CD4-positive, alpha-beta T cell treated with Interleukin-6 for 4 hours (primary cell): ENCODE measurements around the gene ABCA2.
"Not testable (repeated sequence)": the region's sequence is repeated elsewhere in the genome, so short reads cannot be mapped to it uniquely, and the experiment has no call there.

ENCODE experiments used
- DNase-seq: peaks from one replicate; pipeline ENCODE4 v3.0.0-alpha.2; 2020; ENCODE audit warnings: mixed read lengths

Gene ABCA2

DNA sequence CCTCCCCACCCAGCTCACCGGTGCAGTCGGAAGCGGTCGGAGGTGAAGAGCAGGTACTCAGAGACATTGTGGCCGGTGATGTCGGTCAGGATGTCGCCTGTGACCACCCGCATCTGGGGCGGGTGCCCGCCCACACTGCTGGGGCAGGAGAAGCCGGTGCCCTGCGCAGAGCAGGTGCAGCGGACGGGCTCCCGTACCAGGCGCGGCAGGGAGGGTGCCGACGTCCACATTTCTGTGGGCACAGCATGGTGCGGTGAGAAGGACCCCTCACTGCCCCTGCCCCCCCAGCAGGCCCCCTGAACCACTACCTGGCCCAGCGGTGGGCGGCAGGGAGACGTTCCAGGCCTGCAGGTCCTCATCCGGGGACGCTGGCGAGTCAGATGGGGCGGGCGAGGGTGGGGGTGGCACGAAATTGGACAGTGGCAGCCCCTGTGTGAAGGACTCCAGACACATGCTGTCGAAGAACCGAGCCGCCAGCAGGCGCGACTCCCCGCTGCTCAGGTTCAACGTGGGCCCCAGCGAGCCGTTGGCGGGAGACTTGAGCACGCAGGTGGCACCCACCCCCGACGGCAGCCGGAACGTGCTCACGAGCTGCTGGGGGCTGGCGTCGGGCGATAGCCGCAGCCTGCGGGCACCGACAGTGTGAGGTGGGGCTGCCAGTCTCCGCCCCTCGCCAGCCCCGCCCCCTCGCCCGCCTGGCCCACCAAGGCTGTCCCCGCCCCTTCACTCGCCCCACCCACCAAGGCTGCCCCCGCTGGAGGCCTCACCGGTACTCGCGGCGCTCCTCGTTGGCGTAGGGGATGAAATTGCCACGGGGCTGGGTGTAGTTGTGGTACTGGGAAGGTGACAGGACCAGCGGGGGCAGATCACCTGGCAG is 15.1 kb downstream of the ABCA2 start:
- DNase-seq: no peak

GRCh38 chr9:137011907-137012675 is 15.9 kb downstream of the ABCA2 start:
- DNase-seq: no peak

DNA sequence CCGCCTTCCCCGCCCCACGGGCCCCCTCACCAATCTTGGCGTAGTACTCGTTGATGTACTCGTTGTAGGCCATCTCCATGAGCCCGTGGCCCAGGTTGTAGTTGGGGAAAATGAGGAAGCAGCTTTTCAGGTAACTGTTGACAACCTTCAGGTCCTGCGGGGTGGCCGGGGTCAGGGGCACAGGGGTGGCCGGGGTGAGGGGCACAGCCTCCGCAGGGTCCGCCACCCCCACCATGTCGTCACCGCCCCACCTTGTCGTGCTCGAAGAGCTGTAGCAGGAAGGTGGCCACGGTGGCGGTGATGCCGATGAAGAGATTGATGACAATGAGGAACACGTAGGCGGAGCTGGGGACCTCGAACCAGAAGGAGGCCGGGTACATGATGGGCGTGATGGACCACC is 16.9 kb downstream of the ABCA2 start:
- no peak for DNase-seq

DNA sequence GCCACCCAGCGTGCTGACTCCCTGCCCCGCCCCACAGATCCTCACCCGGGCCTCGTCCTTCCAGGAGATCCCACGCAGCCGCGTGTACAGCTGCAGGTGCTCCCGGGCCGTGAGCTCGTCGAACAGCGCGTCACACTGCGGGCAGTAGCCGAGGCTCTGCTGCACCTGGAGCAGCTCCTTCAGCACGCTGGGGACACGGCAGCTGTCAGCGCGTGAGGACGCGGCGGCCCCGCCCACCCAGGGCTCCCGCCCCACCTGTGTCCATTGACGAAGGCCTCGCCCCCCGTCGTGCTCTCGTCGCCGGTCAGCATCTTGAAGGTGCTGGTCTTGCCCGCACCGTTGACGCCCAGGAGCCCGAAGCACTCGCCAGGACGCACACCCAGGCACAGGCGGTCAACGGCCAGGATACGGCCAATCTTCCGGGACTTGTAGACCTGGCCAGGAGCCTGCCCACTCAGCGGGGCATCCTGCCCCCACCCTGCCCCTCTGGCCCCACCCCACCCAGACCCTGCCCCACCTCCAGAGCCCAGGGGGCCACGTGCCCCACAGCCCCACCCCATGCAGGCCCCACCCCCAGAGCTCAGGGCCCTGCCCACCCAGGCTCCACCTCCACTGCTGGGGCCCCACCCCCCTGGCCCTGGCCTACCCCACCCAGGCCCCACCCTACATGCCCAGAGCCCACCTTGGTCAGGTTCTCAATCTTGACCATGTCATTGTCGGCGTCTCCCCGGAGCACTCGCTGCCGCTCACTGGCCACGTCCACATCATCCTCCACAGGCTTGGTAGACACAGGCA is 17.9 kb downstream of the ABCA2 start:
- no peak for DNase-seq

GRCh38 chr9:137009217-137009616 is 18.8 kb downstream of the ABCA2 start:
- DNase-seq: no peak

GRCh38 chr9:137008312-137008711 is 19.7 kb downstream of the ABCA2 start:
- no peak for DNase-seq

- DNase-seq: no peak
Measured at GRCh38 chr9:137007816-137008270, 20.2 kb downstream of the ABCA2 start.

GRCh38 chr9:137007108-137007815 is 20.8 kb downstream of the ABCA2 start:
- no peak for DNase-seq

DNA sequence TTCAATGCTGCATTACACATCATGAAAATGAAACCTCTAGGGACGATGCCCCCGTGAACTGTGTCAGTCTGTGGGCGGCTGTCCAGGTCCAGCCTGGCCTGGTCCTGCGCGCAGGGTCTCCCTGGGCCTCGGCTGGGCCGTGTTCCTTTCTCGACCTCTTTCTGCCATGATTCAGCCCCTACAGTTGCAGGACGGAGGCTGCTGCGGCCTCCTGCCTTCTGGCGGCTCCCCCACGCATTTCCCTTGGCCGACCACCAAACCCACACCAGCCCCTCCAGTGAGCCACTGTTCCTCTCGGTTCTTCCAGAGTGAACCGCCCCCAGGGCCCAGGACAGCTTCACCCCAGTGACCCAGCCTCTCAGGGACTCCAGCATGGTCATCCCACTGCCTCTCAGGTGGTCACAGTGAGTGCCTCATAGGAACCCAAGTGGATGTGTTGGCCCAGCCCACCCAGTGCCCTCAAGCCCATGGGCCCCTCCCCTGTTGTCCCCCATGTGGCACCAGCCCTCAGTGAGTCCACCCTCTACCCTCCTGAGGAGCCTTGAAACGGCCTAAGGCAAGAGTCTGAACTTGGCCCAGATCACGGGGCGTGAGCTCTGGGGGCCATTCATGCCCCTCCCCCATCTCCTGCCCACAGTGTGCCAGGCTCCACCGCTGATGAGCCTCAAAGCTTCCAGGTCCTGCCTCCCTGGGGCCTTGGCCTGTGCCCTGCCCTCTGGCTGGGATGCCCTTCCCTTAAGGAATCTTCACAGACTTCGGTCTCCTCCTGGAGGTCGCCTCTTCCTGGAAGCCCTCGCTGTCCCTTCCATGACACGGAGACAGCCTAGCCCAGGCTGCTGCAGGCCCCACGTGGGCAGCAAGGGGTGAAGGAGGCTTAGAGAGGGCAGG is 21.7 kb downstream of the ABCA2 start:
- DNase-seq: no peak

DNA sequence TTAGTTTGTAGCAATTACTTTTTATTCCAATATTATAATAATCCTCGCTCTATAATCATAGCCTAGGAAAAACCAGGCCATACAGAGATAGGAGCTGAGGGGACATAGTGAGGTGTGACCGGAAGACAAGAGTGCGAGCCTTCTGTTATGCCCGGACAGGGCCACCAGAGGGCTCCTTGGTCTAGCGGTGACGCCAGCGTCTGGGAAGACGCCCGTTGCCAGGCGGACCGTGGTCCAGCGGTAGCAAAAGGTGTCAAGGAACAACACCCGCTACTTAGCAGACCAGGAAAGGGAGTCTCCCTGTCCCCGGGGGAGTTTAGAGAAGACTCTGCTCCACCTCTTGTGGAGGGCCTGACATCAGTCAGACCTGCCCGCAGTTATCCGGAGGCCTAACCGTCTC is 23.8 kb downstream of the ABCA2 start:
- DNase-seq: not testable (repeated sequence)

DNA sequence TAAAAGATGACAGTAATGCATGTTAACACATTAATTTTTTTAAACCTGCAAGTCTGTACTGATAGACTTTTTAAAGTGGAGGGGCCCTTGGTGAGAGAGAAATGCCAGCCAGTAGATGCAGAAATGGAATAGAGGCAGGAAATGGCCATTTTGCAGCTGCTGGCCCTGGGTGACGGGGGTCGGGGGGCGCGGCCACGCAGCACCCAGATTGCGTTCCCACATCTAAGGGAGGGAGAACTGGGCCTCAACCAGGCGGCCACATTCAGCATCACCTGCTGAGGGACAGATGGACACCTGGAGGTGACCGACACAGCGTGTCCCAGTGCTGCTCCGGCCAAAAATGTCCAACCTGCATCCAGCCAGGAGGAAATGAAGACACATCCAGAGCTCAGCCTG is 25.4 kb downstream of the ABCA2 start:
- no peak for DNase-seq

- no peak for DNase-seq
Measured at GRCh38 chr9:137001857-137002645, 26.0 kb downstream of the ABCA2 start.

DNA sequence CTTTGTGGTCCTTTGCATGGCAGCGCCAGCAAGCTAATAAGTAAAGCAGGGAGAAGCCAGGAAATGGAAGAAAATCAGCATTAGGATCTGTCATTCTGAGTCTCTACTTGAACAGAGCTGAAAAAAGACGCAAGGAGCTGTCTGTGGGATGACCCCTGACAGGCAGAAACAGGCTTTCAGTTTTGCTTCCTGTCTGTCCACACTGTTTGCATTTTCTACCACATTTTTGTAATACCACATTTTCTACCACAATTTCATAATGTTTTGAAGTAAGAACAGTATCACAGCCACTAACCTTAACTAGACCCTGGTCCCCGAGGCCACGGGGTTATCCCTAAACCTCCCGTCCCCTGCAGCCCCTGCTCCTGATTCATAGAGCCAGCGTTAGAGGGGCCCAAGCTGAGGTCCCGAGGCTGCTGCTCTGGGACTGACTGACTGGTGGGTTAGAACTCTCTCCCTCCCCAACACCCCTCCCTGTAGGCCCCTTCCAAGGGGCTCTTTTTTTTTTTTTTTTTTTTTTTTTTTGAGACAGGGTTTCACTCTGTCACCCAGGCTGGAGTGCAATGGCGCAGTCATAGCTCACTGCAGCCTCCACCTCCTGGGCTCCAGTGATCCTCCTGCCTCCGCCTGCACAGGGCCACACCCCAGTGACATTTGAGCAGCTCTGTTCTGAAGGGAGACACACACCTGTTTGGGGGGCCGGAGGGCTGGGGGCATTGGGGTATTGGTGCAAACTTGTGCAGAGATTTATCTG is 27.7 kb downstream of the ABCA2 start:
- DNase-seq: no peak

DNA sequence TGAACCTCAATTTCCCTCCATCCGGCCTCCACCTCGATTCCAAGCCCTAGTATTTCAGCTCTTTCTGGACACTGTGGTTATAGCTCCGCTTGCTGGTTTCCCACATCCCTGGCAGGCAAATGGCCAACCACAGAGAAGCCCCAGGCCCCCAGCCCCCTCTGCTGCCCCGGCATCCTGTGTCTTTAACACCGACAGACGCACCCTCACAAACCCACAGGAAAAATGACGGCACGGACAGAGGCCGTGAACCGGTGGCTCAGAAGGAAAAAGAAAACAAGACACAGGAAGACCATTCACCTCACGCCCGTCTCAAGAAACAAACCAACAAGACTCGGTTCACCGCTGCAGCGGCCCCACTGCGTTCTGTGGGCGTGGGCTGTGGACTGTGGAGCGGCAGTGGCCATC is 30.2 kb downstream of the ABCA2 start:
- DNase-seq: peak; percentile 50

DNA sequence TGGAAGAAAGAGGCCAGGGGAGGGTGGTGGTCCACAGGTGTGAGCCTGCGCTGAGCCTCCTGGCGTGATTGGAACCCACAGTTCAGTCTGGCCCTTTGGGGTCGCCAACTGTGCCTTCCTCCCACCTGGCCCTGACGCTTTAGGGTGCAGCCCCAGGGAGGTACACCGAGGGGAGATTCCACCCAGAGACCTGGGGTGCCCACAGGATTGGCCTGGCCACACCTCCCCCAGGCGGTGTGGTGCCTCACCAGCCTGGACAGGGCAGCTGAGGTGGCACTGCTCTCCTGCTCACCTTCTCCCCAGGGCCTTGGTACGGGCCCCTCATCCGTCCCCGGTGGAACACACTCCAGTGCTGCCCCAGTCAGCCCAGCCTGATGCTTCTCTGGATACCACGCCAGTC is 30.7 kb downstream of the ABCA2 start:
- no peak for DNase-seq

DNA sequence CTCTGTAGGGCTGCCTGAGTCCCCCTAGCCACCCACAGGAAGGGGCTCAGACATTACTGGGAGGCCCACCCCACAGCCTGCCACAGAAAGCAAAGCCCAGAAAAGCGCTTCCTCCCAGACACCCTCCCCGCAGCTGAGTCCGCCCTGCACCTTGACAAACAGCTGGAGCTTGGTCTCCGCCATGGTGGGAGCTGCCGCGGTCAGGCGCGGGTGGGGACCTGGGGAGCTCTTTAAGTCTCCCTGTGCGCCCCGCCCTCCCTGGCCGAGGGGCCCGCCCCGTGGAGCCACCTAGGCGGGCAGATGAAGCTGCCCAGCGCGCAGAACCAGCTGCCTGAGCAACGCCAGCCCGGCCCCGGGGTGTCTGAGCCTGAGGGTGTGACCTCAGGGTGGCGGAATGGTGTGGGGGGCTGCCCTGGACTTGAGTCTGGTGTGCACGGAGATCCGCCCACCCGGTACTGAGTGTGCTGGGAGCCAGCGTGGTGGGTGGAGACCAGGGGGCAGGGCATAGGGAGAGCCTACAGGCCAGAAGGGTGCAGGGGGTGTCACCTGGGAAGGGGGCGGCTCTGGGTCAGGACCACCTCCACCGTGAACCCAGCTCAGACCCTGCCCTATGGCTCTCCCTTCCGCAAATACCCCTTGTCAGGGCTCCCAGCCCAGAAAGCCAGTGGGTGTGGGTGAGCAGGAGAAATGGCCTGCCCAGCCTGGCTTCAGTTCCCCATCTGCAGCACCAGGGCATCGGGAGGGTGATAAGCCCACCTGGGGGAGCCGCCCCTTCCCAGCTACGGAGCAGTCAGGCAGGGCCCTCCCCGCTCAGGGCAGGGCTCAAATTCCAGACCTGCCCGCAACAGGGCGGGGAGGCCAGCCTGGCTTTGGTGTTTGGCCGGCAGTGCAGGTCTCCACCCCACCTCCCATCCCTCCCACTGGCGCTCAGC is 31.4 kb downstream of the ABCA2 start, which contains the start of gene CLIC3:
TSS of gene CLIC3 (minus strand) at position 208 of the 932 bp plus-strand sequence. CDS start at position 183, 25 bp downstream.
- peak; percentile 67 for DNase-seq

DNA sequence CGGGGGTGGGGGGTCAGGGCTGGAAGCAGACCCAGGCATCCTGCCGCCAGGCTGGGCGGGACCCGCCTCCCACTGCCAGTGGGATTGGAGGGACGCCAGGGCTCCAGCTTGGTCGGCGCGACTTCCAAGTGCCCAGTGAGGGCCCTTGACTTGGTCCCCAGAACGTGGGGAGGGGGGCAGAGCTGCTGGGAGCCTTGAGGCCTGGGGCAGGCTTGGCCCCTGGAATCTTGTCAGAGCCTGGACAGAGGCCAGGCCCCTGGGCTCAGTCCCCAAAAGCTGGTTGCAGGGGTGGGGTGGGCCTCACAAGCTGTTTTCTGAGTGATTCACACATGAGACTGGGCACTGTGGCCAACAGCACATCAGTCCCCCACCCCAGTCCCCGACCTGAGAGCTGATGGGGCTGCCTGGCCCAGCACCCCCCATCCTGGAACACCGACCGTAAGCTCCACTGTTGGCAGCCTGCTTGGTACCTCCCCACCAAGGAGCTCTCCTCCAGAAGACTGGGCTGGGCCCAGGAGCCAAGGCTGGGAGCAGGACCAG is 32.2 kb downstream of the ABCA2 start:
- no peak for DNase-seq

- DNase-seq: no peak
Measured at GRCh38 chr9:136995362-136995761, 32.7 kb downstream of the ABCA2 start.
